Progenitor cell of endocrine pancreas (in vitro differentiated cells): ENCODE data around the gene PARVB. TPM values are rescaled to one million over a fixed set of nuclear protein-coding genes. Genes with fewer than 3 reads are reported as not detected.

ENCODE experiments used
- DNase-seq: peaks from one replicate; pipeline ENCODE4 v3.0.0; 2021; ENCODE audit warnings: low spot score; ENCODE audit not compliant: unreplicated experiment
- H3K27ac Mint-ChIP-seq: 2 replicates; pipeline ENCODE4 v1.8.0; 2021; ENCODE audit warnings: mild to moderate bottlenecking, moderate library complexity, mixed read lengths
- H3K27me3 Mint-ChIP-seq: 2 replicates; pipeline ENCODE4 v1.8.0; 2021; ENCODE audit warnings: mixed read lengths
- H3K36me3 Mint-ChIP-seq: 2 replicates; pipeline ENCODE4 v1.8.0; 2022; ENCODE audit warnings: mixed read lengths; ENCODE audit not compliant: insufficient read depth
- H3K4me1 Mint-ChIP-seq: 2 replicates; pipeline ENCODE4 v1.8.0; 2021; ENCODE audit warnings: low read depth, mixed read lengths
- H3K4me3 Mint-ChIP-seq: 2 replicates; pipeline ENCODE4 v1.8.0; 2021; ENCODE audit warnings: low read depth, mild to moderate bottlenecking, moderate library complexity, mixed read lengths
- H3K9me3 Mint-ChIP-seq: 2 replicates; pipeline ENCODE4 v1.8.0; 2021; ENCODE audit warnings: low read depth, mixed read lengths
- total RNA-seq: library from RNA; stranded (reverse); gene quantifications from 2 replicates; pipeline ENCODE4 v1.2.1, GENCODE V29; 2021
- TF ChIP-seq, protein P1 (sequence below): fragments of 200-600 bp; sonication (generic); IDR thresholded peaks from one replicate; pipeline ENCODE4 v1.5.0; 2021; ENCODE audit warnings: antibody characterized with exemption, mild to moderate bottlenecking; ENCODE audit not compliant: unreplicated experiment

The PARVB gene
- total RNA-seq, 1 donor from 2014 or later = 11.8 TPM

DNA sequence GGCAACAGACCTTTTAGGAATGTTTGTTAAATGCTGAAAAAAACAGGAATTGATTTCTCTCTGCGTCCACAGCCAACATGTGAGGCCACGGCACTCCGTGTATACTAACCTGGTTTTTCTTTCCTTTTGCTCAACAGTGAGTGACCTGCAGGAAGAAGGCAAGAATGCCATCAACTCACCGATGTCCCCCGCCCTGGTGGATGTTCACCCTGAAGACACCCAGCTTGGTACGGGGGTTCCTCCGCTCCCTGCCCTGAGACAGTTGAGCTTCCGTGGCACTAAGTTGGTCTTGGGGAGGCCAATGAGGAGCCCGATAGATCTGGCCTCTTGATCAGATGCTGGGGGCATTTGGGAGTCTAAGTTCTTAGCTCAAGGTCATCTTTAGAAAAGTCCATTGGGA is 69.7 kb downstream of the PARVB start:
- no peak for DNase-seq
- Mint-ChIP-seq H3K27me3 (no peaks in the 10 kb centered on the region), H3K27ac (no peak overlapping the region), H3K4me1 (no peaks in the 10 kb centered on the region), H3K9me3 (no peaks in the 10 kb centered on the region), H3K4me3 (no peak overlapping the region), H3K36me3 (no peaks in the 10 kb centered on the region)
- TF ChIP-seq, protein P1, sequence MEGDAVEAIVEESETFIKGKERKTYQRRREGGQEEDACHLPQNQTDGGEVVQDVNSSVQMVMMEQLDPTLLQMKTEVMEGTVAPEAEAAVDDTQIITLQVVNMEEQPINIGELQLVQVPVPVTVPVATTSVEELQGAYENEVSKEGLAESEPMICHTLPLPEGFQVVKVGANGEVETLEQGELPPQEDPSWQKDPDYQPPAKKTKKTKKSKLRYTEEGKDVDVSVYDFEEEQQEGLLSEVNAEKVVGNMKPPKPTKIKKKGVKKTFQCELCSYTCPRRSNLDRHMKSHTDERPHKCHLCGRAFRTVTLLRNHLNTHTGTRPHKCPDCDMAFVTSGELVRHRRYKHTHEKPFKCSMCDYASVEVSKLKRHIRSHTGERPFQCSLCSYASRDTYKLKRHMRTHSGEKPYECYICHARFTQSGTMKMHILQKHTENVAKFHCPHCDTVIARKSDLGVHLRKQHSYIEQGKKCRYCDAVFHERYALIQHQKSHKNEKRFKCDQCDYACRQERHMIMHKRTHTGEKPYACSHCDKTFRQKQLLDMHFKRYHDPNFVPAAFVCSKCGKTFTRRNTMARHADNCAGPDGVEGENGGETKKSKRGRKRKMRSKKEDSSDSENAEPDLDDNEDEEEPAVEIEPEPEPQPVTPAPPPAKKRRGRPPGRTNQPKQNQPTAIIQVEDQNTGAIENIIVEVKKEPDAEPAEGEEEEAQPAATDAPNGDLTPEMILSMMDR = no peak

DNA sequence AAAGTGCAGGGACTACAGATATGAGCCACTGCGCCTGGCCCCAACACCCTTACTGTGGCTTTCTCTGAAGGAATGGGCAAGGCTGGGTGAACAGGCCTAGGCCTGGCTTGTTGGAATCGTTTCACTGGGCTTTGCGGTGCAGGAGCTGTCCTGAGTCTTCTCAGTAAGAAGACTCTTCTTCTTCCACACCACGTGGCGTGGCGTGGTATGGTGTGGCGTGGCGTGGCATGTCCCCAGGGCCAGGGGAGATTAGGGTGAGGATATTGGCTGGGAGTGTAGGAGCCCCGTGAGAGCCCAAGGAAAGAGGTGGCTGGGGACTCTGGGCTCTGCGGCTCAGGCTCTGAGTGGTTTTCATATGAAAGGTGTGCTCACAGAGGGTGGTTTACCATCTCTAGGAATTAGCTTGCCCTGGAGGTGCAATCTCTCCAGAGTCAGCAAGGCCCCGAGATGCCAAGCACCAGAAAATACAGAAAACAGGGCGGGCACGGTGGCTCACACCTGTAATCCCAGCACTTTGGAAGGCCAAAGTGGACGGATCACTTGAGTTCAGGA is 70.7 kb downstream of the PARVB start:
- Mint-ChIP-seq H3K27ac (no peak overlapping the region), H3K27me3 (no peaks in the 10 kb centered on the region), H3K9me3 (no peaks in the 10 kb centered on the region), H3K36me3 (no peaks in the 10 kb centered on the region), H3K4me1 (no peaks in the 10 kb centered on the region), H3K4me3 (no peak overlapping the region)
- TF ChIP-seq, protein P1 = no peak
- DNase-seq = no peak

DNA sequence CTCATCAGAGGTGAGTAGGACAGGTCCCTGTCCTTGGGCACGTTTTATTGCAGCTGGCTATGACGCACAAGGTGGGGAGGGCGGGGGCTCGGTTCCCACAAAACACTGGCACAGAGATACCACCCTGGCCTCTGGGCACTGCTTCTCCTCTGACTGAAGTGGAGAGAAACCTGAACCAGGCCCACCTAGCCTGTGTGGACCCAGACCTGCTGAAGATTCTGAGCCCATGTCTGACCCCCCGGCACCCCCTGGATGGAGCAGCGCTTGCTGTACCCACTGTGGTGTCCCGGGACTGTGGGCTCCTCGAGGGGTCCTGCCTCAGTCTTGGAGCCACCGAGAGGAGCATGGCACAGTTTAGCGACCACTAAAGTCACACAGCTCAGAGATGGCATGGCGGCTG is 72.6 kb downstream of the PARVB start:
- Mint-ChIP-seq H3K4me1 (no peaks in the 10 kb centered on the region), H3K27me3 (no peaks in the 10 kb centered on the region), H3K36me3 (no peaks in the 10 kb centered on the region), H3K4me3 (no peak overlapping the region), H3K9me3 (no peaks in the 10 kb centered on the region), H3K27ac (no peak overlapping the region)
- TF ChIP-seq, protein P1 = no peak
- no peak for DNase-seq

DNA sequence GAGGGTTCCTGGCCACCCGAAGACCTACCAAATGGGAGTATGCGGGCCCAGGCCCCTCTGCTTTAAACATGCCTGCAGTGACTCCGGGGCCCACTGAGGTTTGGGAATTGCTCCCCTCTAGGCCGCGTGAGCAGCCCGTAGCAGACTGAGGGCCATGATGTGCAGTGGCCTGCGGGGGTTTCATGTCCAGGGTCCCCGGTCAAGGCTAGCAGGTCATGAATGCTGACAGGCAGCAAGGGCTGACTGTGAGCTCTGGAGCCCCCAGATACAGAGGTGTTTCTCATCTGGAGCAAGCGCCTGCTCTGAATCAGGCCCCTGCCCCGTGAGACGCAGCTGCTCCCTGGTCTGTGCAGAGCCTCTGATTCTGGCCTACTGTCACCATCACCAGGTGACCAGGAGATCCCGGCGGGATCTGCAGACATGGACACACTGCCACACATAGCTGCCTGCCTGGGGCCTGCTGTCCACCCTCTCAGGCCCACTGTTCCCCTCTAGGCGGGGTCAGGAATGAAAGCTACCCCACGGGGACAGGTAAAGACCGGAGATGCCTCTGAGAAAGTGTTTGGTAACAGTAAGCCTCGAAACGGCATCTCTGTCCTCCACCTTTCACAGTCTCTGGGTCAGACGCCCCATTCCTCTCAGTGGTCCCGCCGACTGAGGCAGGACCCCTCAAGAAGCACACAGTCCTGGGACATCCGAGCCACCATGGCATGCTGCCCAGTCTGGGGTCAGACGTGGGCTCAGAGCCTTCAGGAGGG is 73.3 kb downstream of the PARVB start:
- H3K36me3 Mint-ChIP-seq = no peaks in the 10 kb centered on the region
- TF ChIP-seq, protein P1 = no peak
- no peaks in the 10 kb centered on the region for H3K4me1 Mint-ChIP-seq
- no peak overlapping the region for H3K27ac Mint-ChIP-seq
- no peaks in the 10 kb centered on the region for H3K9me3 Mint-ChIP-seq
- no peak overlapping the region for H3K4me3 Mint-ChIP-seq
- H3K27me3 Mint-ChIP-seq = no peaks in the 10 kb centered on the region
- no peak for DNase-seq

DNA sequence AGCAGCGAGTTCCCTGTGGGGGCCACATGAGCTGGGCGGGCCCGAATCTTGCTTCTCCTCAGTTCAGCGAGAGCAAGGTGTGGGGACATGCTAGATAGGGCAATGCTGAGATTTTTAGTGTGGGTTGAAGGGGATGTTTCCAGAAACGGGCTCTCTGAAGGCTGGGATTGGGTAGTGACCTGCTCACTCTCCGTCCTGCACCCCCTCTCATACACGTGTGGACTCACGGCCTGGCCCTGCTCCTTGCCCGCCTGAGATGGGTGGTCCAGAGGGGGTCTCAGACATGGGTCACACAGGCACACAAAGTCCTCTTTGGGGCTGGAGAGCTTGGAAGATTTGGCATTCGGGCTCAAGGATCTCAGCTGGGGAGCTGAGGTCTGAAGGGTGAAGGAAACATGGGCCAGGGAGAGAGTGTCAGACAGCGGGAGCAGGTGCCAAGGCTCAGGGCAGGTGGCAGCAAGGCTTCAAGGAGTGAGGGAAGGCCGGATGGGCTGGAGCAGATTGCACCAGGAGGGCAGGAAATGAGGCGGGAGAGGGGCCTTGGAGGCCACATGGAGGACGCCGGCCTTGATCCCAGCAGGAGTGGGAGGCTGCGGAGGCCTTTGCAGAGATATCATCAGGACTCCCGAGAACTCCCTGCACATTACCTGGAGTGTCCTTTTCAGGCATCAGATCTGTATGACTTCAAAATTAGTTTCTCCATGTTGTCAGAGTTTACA is 74.1 kb downstream of the PARVB start:
- TF ChIP-seq, protein P1 = no peak
- Mint-ChIP-seq H3K27ac (no peak overlapping the region), H3K4me3 (no peak overlapping the region)

More for the DNA sequence above, 74.1 kb downstream of the PARVB start:
- Mint-ChIP-seq H3K27me3 (no peaks in the 10 kb centered on the region), H3K9me3 (no peaks in the 10 kb centered on the region), H3K36me3 (no peaks in the 10 kb centered on the region), H3K4me1 (no peaks in the 10 kb centered on the region)
- no peak for DNase-seq
